Epithelial cell of esophagus (primary cell): ENCODE measurements around the gene RAMP2.
"Not testable (repeated sequence)": the region's sequence is repeated elsewhere in the genome, so short reads cannot be mapped to it uniquely, and the experiment has no call there.

ENCODE experiments used
- DNase-seq: peaks from one replicate; pipeline ENCODE4 v3.0.0; 2010; ENCODE audit warnings: low read depth
- H3K4me3 ChIP-seq: 2 replicates; pipeline ENCODE4 v1.5.1; 2011; ENCODE audit warnings: mild to moderate bottlenecking, low read length, control low read depth
- CTCF ChIP-seq: IDR thresholded peaks from 2 replicates; pipeline ENCODE4 v1.5.1; 2011; ENCODE audit warnings: low read depth, mild to moderate bottlenecking, low read length, control low read depth, inconsistent platforms; ENCODE audit not compliant: insufficient read depth; ENCODE audit errors: missing control alignments

Gene RAMP2

GRCh38 chr17:42754782-42755181 lies 6.2 kb upstream of the RAMP2 start:
- no peak overlapping the region for H3K4me3 ChIP-seq
- DNase-seq, result peak; percentile 56
- TF ChIP-seq CTCF, result no peak

- DNase-seq, result no peak
- no peak for TF ChIP-seq CTCF
- no peak overlapping the region for H3K4me3 ChIP-seq
Measured at GRCh38 chr17:42759982-42760651, 910 bp upstream of the RAMP2 start.

- H3K4me3 ChIP-seq, result no peak overlapping the region
- TF ChIP-seq CTCF, result no peak
- DNase-seq, result no peak
Measured at GRCh38 chr17:42761638-42762037, 611 bp downstream of the RAMP2 start.

- H3K4me3 ChIP-seq, result no peak overlapping the region
- DNase-seq, result peak; percentile 63
- no peak for TF ChIP-seq CTCF
Measured at GRCh38 chr17:42766124-42766523, 5.1 kb downstream of the RAMP2 start.

GRCh38 chr17:42767512-42767911 lies 6.5 kb downstream of the RAMP2 start:
- DNase-seq, result no peak
- TF ChIP-seq CTCF, result no peak
- no peak overlapping the region for H3K4me3 ChIP-seq

GRCh38 chr17:42768006-42768405 lies 7.0 kb downstream of the RAMP2 start:
- not testable (repeated sequence) for DNase-seq, H3K4me3 ChIP-seq

- H3K4me3 ChIP-seq, DNase-seq: not testable (repeated sequence)
Measured at GRCh38 chr17:42769964-42770363, 8.9 kb downstream of the RAMP2 start.

- TF ChIP-seq CTCF, result no peak
- peak overlapping the region; percentile 98 for H3K4me3 ChIP-seq
- no peak for DNase-seq
Measured at GRCh38 chr17:42772945-42773289, 11.9 kb downstream of the RAMP2 start.
